GM19463 (cell line): Measurements from ENCODE around the gene SCD5.
A peak's percentile ranks its signal among the peaks of the same experiment; 100 is the strongest.

Source experiments
- ATAC-seq: cut with Tn5 transposase; IDR thresholded peaks from one replicate; pipeline ENCODE4 v1.9.1; 2021; ENCODE audit warnings: mild to moderate bottlenecking, moderate library complexity; ENCODE audit not compliant: unreplicated experiment

SCD5 gene

DNA sequence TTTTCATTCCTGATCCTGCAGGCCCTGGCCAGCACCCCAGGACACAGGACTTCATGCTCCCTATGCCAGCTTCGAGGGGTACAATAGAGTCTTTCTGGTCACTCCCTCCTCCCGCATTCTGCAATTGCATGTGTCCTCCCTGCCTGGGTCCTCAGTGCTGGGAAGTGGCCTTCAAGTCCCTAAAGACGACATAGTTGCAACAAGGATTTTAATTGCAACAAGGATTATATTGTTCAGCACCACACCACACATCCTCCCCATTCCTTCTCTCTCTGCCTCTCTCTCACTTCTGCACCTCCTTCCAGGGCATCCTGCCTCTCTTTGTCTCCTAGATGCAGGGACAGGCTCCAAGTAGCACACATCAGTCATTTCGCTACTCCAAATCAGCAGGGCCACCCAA, 25.5 kb downstream of the SCD5 start:
- no peak for ATAC-seq

DNA sequence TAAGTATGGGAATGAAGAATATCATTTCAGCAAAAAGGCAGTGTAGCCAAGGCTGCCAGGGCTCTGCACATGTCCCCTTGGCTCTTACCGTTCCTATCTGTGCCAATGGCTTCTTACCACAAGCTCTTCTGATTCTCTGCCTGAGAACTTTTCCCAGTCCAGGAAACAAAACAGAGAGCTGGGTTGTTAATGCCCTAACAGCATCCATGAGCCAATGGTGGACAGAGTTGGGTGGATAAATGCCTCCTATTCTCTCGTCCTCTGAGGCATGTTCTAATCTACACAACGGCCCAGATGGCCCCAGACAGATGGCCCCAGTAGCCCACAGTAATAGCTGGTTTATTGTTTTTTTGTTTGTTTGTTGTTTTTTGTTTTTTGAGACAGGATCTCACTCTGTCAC, 28.0 kb downstream of the SCD5 start:
- no peak for ATAC-seq

DNA sequence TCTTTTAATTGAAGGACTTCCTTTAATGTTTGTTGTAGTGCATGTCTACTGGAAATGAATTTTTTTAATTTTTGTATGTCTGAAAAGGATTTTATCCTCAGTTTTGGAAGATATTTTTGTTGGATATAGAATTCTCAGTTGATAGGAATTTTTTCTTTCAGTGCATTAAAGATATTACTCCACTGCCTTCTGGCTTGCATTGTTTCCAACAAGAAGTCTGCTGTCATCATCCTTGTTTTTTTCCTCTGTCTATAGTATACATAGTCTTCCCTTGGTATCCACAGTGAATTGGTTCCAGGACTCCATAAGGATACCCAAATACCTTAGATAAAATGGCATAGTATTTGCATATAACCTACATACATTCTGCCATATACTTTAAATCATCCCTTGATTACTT, 33.5 kb downstream of the SCD5 start:
- ATAC-seq, result no peak

DNA sequence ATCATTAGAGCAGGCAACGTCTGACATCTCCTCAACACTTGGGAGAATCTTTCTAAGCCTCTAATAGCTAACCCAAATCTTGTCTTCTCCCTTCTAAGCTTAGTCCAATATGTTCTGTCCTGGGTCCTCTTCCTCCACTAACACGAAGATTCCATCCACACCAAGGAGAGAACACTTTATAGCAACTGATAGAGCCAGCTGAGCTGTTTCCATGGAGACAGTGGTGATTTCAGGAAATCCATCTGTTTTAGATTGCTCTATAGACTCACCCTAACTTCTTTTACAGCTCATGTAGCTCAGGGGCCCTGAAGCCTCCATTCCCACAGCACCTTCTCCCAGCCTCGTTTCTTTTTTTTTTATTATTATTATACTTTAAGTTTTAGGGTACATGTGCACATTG, 37.4 kb downstream of the SCD5 start:
- no peak for ATAC-seq

DNA sequence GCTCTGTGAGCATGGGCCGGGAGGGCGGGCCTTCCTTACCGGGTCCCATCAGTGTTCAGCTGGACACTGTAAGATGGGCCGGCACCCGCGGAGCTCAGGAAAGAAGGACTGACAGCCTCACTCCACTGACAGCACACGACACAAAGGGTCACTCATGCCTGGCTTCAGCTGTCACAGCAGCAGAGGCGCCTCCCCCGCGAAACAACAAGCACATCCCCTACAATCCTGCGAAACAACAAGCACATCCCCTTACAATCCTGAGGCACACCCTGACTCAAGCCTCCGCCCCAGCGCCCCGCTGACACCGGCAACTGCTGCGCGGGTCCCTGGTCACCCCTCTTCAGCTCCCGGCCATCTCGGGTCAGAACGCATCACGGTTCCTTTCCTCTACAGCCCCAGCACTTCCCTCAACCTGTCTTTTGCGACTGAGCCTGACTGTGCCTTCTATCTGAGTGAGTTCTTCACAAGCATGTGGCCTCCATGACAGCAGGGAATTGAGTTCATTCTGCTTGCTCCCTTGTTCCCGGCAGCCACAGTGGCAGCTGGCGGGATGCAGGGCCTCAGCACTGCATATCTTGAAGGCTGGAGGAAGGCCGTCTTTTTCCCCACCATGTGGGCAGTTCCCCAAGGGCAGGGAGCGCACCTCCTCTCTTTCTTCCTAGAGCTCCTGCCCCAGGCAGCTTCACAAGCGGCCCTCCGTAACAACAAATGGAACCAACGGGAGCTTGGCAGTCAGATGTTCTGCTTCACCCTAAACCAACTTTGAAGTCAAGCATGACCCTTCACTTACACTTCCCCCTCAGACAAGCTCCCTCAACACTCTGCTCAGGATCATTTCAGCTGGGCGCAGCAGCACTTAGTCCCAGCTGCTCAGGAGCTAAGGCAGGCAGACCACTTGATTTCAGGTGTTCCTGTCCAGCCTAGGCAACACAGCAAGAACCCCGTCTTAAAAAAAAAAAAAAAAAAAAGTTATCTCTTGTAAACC, 39.6 kb downstream of the SCD5 start:
- ATAC-seq, result no peak

DNA sequence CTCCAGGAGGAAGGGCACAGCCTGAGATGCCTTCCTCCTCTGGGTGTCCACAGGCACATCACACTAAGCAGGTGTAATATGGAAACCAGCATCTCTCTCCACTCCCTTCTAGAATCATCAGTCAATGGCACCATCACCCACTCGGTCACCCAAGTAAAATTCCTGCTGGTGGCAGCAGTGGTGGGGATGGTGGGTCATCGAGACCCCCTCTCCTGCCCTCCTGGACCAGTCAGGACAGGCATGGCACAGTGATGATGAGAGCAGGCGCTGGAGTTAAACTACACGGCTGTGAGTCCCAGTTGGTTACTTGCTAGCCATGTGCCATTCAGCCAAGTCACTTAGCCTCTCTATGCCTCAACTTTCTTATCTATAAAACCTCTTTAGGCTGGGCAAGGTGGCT, 42.5 kb downstream of the SCD5 start:
- ATAC-seq, result no peak

DNA sequence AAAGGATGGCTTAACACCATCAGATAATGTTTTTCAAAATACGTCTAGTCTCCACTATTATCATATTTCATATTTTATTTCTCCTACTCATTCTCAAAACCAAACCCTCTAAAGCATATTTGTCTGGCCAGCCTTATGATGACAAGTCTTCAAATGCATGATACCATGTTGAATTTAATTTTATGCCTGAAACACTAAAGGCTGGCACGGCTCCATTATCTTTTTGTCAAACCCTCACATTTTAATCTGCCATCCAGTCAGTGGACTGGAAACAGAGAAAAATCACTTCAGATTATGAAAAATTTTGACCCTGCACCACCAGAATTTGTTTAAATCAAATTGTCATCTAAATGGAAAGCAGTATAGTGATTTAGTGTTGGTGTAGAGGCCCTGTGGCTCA, 42.9 kb downstream of the SCD5 start:
- no peak for ATAC-seq

DNA sequence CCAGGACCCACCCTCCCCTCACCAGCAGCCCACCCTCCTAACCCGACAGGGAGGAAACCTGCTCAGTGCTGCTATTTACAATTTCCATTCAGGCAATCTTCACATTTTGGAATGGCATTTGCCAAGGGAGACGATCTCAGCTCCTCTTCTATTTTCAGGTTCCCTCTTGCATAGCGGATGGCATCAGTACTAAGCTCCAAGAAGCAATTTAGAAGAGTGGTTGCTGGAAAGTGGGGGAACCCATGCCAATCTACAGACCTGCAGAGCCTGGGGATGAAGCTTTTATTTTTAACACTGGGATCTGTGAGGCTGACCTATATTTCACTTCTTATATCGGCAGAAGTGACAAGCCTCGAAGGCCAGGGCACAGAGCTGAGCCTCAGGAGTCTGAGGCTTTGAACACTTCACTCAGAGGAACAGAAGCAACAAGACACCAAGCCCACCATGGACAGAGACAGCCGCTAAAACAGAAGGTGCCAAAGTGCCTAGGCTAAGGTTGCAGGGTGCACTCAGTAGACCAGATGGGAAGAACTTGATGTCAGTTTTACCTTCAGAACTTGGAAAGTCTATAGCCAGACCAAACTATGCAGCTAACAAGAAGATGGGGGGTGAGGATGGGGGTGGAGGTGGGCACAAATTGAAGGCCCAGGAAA, 44.0 kb downstream of the SCD5 start:
- ATAC-seq, result no peak

DNA sequence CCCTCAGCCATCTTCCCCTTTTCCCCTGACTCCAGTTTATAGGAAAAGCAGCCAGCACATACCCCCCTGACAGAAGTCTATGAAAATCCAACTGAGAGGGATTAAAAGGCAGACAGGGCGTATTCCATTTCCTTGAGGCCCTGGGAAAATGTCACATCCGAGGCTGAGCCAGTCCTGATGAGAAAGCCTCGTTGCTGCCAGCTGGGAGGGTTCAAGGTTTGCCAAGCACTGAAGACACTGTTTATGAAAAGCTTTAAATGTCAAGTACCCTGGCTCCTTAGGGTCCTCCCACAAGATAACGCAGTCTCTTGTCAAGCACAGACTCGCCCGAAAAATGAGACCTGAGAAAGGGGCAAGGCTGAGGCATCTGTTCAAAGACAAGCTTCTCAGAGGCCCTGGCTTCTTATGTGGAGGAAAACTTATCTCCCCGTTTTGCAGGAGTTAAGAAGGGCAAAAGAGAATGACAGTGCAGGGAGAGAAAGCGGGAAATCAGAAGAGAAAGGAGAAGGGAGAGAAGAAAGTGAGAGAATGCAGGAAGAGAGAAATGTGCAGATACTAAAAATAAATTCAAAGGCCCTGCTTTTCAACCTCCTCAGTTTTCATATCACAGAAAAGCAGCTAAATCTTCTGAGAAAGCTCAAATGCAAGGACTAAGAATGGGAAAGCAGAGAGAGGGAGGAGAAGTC, 44.7 kb downstream of the SCD5 start:
- ATAC-seq, result no peak

DNA sequence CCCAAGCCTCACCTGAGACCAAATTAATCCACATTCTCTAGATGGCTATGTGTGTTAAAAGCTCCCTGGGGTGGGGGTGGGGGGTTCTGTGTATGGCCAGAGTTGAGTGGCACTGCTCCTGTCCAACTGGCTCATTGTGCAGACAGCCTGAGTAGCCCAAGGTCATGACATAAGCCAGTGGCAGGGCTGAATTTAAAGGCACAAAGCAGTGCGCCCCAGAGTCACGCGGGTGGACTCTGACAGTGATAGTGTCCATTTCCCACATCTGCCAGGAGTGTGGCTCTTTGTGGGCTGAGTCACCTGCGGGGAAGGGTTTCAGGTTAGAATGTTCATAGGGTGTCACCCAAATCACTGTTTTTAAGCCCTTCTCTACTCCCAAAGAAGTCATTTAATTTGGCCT, 45.4 kb downstream of the SCD5 start:
- no peak for ATAC-seq

DNA sequence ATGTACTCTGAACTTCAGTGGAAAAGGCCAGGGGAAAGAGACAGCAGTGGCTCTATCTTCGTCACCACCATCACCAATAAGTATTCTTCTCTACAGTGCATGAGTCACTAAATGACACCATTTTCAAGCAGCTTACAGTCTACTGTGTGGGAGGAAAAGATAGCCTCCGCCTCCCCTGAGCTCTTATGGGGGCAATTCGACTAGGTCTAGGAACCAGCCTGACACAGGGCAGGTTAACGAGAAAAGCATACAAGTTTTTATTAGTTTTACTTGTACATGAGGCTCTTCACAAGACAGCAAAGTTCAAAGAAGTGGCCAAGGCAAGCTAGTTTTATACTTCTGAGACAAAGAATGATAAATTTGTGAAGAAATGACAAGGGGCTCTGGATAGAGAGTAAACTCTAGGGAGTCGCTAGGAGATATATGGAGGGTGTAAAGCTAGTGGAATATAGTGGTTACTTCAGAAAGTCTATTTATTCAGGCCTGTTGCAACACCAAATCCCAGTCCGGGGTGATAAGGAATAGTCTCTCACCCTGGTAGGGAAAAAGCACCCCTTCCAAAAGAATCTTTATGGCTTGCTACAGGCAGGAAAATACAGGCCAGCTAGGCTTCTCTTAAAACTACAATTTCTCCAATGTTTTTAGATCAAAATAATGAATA, 49.7 kb downstream of the SCD5 start:
- no peak for ATAC-seq

DNA sequence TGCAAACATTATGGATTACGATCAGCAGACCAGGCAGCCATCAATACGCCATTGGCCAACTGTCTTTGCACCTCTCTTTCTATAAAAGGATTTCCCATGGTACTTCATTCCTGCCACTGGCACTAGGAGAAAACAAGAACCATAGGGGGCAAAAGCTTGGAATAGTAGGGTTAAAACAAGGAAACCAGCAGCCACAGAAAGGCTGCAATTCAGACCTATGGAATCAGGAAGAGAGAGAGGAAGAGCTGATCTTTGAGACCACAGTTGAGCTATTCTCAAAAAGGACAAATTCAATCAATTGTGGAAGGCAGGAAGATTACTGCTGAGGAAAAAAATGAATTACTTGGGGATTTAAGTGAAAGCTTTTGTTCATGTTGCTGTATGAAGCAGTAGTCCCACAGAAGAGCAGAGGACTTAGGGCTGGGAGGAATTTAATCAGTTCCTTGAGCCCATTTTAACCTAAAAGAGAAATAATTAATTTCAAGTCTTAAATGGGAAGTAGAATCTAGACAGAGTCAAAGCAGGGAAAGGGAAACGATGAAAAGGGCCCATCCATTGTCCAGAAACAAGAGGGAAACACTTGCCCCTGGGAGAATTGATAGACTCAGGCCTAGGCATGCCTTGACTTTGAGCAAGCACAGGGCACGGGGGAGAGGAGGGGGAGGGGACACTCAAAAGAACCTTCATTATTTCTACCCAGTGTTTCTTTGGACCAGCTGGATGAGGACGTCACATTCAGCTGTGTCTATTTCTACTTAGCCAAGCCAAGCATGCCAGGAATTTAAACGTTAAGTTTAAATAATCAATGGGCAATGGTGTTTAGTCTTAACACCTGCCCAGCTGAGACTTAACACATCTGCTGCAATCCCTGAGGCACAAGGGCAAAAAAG, 50.7 kb downstream of the SCD5 start:
- ATAC-seq, result no peak

DNA sequence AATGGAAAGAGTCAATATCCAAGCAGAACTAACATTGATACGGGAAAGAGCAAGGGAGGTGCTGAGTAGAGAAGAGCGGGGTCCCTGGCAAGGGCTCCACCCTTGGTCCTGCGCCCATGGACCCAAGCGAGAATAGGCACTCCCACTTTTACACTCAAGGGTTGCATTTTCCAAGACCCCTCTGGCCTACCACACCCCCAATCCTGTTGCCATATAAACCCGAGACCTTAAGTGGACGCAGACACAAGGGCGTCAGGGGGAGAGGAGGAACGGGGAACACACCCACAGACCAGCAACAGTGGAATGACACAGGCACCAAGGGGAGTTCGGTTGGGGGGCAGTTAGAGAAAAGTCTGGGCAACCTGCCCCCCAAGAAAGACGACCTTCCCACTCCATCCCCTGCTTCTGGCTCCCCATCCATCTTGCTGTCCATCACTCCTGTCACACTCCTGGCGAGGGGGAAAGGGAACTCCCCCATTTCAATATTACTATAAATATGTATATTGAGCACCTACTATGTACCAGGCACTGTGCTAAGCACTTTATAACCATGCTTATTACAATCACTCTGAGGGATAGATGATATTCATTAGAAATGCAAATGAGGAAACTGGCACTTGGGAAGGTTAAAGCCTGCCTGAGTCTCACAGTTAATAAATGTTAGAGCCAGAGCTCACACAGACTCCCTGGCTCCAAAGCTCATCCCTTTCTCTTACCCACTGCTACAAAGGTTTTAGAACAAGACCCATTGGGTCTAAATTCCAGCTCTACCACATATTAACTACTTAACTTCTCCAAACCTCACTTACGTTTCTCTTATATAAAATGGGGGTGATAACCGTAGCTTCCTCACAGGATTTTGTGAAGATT, 51.7 kb downstream of the SCD5 start:
- ATAC-seq, result no peak

DNA sequence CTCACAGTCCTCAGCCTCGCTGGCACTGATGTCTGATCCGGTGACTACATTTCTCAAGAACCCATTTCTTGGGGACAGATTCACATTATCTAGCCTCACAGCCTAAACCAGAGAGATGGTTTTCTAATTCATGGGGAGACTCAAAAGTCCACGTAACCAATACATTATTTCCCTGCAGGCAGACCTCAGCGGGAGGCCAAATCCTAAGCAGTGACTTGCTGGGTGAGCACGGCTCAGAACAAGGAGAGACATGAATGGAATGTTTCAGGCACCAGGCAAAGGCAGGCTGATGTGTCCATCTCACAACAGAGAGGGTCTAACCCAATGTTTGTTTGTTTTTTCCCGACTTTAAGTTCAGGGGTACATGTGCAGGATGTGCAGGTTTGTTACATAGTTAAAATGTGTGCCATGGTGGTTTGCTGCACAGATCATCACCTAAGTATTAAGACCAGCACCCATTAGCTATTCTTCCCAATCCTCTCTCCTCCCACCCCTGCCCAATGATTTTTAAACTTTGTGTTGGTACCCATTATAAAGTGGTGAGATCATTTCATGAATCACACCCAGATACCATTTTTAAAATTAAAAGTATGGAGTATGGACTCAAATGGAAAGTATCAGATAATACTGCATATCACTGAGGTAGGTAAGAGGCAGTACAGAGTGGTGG, 53.3 kb downstream of the SCD5 start:
- ATAC-seq, result no peak

DNA sequence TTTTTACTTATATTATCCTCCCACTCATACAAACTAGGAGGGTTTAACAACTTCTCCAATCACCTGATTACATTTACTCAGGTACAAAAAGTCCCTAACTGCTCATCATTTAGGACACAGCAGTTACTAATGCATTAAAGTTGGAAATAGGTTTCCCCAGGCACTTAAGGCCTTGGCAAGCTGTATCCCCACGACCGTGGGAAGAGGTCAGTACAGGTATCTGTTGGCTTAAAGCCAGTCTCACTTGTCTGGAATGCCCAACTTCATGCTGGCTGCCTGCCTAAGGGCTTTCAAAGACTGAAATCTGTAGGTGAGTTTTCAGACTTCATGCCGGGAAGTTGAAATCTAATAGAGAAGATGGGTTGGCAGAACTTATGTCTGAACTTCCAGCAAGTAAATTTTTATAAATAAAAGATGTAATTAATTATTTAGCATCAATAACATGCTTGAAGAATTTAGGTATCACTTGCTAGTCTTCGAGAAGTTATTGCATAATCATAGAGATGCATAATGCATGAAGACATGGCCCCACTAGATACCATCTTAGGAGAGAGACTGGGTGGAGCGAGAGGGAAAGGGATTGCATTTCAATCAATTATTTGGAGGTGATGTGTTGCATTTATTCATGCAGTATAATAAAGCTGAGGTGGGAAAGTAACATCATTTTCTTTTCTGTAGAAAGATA, 54.2 kb downstream of the SCD5 start:
- no peak for ATAC-seq

DNA sequence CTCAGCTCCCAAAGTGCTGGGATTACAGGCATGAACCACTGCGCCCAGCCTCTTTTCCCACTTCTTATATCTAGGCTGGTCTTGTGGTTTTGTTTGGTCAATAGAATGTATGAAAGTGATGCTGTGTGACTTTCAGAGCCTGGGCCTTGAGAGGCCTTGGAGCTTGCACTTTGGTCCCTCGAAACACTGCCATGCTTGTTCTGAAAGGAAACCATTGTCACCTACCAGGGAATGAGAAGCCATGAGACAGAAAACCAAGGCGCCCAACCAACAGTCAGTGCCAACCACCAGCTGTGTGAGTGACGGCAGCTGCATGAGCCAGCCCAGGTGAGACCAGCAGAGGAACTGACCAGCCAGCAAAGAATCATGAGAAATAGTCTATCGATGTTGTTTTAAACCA, 57.4 kb downstream of the SCD5 start:
- no peak for ATAC-seq

DNA sequence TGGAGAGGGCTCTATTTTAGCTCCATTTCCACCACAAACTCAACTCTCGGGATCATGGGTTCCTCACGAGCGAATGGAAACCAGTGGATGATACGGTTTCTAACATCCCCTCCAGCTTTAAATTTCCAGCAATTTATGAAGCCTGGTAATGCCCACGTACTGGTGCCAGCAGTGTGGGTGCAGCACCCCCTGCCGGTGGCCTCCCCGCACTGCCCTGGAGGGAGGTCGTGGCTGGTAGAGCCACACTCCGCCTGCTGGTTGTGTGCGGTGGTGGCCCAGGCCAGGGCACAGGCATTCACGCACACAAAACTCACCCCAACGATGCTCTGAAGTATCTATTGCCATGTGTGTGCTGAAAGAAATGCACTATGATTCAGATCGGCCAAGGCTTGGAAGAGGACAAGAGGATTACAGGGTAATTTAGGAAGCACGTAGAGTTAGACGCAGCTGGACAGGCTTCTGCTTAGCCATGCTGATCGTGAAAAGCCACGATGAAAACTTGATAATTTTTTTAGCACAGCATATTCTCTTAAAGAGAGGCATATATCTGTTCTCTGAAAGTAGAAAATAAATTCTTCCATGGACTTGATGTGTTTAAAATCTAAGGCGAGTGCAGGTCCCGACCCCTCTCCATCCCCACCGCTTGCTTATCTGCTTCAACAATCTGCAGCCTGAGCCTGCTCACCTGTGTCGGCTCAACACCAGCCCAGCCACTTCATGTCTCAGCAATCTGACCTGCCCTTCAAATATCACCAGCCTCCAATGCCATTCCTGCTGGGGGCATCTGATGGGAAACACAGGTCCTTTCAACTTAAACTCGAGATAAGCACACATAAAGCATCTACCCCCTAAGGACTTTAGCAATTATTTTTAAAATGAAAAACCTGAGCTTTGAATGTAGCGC, 59.1 kb downstream of the SCD5 start:
- peak; percentile 100 for ATAC-seq
